ENCODE results near the gene ATP2B3. TPM values are rescaled to one million over a fixed set of nuclear protein-coding genes. Genes with fewer than 3 reads are reported as not detected.

ATP2B3 gene
- total RNA-seq, 1 donor from 2014 or later: not detected

- TF ChIP-seq CTCF (IDR thresholded peaks at IDR 0.05; ENCODE audit: insufficient read depth, low read length, poor library complexity, severe bottlenecking): no peak
- Histone ChIP-seq H3K4me3 (ENCODE audit: low read depth, low read length) (no peak overlapping the region), H3K27me3 (ENCODE audit: control insufficient read depth, insufficient read depth, low read length) (no peaks in the 10 kb centered on the region), H3K36me3 (ENCODE audit: control insufficient read depth, insufficient read depth, low read length) (no peaks in the 10 kb centered on the region)
- DNase-seq (ENCODE audit: low read depth): no peak
Observed at GRCh38 chrX:153588021-153588781, 70.8 kb downstream of the ATP2B3 start.

GRCh38 chrX:153588782-153589446 is 71.5 kb downstream of the ATP2B3 start:
- no peaks in the 10 kb centered on the region for H3K27me3 ChIP-seq (ENCODE audit: control insufficient read depth, insufficient read depth, low read length)
- H3K4me3 ChIP-seq (ENCODE audit: low read depth, low read length): no peak overlapping the region
- H3K36me3 ChIP-seq (ENCODE audit: control insufficient read depth, insufficient read depth, low read length): no peaks in the 10 kb centered on the region
- TF ChIP-seq CTCF (IDR thresholded peaks at IDR 0.05; ENCODE audit: insufficient read depth, low read length, poor library complexity, severe bottlenecking): no peak
- DNase-seq (ENCODE audit: low read depth): no peak

- Histone ChIP-seq H3K27me3 (ENCODE audit: control insufficient read depth, insufficient read depth, low read length) (no peaks in the 10 kb centered on the region), H3K4me3 (ENCODE audit: low read depth, low read length) (no peak overlapping the region), H3K36me3 (ENCODE audit: control insufficient read depth, insufficient read depth, low read length) (no peaks in the 10 kb centered on the region)
- TF ChIP-seq CTCF (IDR thresholded peaks at IDR 0.05; ENCODE audit: insufficient read depth, low read length, poor library complexity, severe bottlenecking): no peak
- no peak for DNase-seq (ENCODE audit: low read depth)
Observed at GRCh38 chrX:153590961-153591956, 73.8 kb downstream of the ATP2B3 start.

GRCh38 chrX:153592091-153592833 is 74.8 kb downstream of the ATP2B3 start:
- Histone ChIP-seq H3K36me3 (ENCODE audit: control insufficient read depth, insufficient read depth, low read length) (no peaks in the 10 kb centered on the region), H3K4me3 (ENCODE audit: low read depth, low read length) (no peak overlapping the region), H3K27me3 (ENCODE audit: control insufficient read depth, insufficient read depth, low read length) (no peaks in the 10 kb centered on the region)
- no peak for TF ChIP-seq CTCF (IDR thresholded peaks at IDR 0.05; ENCODE audit: insufficient read depth, low read length, poor library complexity, severe bottlenecking)
- DNase-seq (ENCODE audit: low read depth): no peak

- Histone ChIP-seq H3K27me3 (ENCODE audit: control insufficient read depth, insufficient read depth, low read length) (no peaks in the 10 kb centered on the region), H3K4me3 (ENCODE audit: low read depth, low read length) (no peak overlapping the region), H3K36me3 (ENCODE audit: control insufficient read depth, insufficient read depth, low read length) (no peaks in the 10 kb centered on the region)
- TF ChIP-seq CTCF (IDR thresholded peaks at IDR 0.05; ENCODE audit: insufficient read depth, low read length, poor library complexity, severe bottlenecking): no peak
- DNase-seq (ENCODE audit: low read depth): no peak
Observed at GRCh38 chrX:153592966-153593688, 75.7 kb downstream of the ATP2B3 start.

All from kidney epithelial cell (primary cell).